Body of pancreas (tissue), 4 donors: ENCODE results near the gene KIAA0825.

Experiments used
- POLR2A ChIP-seq, 3 donors: fragments of 450-650 bp; IDR thresholded peaks; one replicate each; pipeline ENCODE4 v1.6.1; 2016; ENCODE audit warnings: antibody characterized with exemption in 3 of 3, mild to moderate bottlenecking in 2 of 3
- TF ChIP-seq, protein P1 (sequence below), 7 experiments: fragments of 450-650 bp in 4 of 7; fragments of 200-600 bp in 3 of 7; sonication (generic) in 3 of 7; IDR thresholded peaks; one replicate each; pipeline ENCODE4 v1.5.1; 2016 to 2019; ENCODE audit warnings: antibody characterized with exemption in 7 of 7

DNA sequence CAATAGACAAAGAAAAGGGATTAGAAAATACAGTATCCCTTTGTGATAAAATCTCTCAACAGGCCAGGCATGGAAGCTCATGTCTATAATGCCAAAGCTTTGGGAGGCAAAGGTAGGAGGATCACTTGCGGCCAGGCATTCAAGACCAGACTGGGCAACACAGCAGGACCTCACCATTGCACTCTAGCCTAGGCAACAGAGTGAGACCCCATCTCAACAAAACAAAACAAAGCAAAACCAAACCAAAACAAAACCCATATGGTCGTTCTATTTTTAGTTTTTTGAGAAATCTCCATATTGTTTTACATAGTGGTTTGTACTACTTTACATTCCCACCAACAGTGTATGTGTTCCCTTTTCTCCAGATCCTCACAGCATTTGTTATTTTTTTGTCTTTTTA, 193.0 kb downstream of the KIAA0825 start:
- TF ChIP-seq, protein P1, sequence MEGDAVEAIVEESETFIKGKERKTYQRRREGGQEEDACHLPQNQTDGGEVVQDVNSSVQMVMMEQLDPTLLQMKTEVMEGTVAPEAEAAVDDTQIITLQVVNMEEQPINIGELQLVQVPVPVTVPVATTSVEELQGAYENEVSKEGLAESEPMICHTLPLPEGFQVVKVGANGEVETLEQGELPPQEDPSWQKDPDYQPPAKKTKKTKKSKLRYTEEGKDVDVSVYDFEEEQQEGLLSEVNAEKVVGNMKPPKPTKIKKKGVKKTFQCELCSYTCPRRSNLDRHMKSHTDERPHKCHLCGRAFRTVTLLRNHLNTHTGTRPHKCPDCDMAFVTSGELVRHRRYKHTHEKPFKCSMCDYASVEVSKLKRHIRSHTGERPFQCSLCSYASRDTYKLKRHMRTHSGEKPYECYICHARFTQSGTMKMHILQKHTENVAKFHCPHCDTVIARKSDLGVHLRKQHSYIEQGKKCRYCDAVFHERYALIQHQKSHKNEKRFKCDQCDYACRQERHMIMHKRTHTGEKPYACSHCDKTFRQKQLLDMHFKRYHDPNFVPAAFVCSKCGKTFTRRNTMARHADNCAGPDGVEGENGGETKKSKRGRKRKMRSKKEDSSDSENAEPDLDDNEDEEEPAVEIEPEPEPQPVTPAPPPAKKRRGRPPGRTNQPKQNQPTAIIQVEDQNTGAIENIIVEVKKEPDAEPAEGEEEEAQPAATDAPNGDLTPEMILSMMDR (IDR thresholded peaks at IDR 0.05) = no peak
- TF ChIP-seq POLR2A (IDR thresholded peaks at IDR 0.05) = no peak
